GM10266 (cell line): ENCODE data around the gene COX17.

Source experiments
- DNase-seq: peaks from one replicate; pipeline ENCODE4 v3.0.0; 2012; ENCODE audit errors: extremely low spot score
- CTCF ChIP-seq: IDR thresholded peaks from 2 replicates; pipeline ENCODE4 v1.5.1; 2012; ENCODE audit warnings: mild to moderate bottlenecking, low read depth; ENCODE audit not compliant: control insufficient read depth, insufficient read depth; ENCODE audit errors: missing control alignments

COX17 gene

GRCh38 chr3:119635719-119636118, 41.5 kb downstream of the COX17 start:
- TF ChIP-seq CTCF = no peak
- DNase-seq = no peak

- TF ChIP-seq CTCF = no peak
These were observed 44.4 kb downstream of the COX17 start for GRCh38 chr3:119632829-119633228.

DNA sequence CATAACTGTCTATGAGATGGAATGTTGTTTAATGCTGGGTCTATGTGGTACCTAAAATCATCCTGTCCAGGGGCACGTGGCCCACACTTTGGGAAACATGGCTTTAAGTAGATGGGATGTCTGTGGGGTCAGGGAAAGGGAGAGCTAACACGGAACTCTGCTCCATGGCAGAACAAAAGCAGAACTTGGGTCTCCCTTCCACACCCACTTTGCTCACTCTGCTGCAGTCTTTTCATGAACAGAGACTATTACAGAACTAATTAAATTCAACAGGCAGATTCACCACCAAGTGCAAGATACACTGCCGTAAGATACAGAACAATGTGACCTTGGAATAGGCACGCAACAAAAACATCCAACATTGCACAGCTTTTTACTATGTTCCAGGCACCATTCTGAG, 45.0 kb downstream of the COX17 start:
- no peak for TF ChIP-seq CTCF
- DNase-seq = no peak

More at GRCh38 chr3:119632829-119633228, 44.4 kb downstream of the COX17 start:
- DNase-seq = no peak

DNA sequence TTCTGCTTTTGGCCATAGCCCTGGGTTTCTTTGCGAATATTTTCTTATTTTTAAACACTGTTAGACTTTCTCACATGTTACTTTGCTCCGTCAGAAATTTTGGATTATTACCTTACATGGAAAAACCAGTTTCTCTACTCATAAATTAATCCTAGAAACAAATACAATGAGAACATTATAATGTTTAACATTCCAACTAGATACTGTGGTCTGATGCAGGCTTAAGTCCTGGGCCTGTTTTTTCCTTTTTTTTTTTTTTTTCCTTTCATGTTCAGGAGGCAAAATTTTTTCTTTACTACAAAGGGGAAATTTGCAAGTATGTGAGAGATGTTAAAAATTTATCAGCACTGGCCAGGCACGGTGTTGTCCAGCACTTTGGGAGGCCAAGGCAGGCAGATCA, 45.7 kb downstream of the COX17 start:
- no peak for DNase-seq
- TF ChIP-seq CTCF = no peak

DNA sequence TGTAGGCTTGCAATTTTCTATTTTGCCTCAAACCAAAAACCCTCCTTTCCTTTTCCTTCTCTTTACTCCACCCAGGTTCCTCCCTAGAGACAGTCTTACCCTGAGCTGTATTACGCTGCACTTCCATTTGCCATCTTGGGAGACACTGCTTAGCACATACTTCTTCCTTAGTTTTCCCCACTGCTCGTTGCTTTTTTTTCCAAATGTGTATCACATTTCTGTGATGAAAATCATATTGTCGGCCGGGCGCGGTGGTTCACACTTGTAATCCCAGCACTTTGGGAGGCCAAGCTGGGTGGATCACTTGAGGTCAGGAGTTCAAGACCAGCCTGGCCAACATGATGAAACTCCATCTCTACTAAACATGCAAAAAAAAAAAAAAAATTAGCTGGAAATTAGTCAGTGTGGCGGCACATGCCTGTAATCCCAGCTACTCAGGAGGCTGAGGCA, 46.3 kb downstream of the COX17 start:
- no peak for TF ChIP-seq CTCF
- DNase-seq = no peak

DNA sequence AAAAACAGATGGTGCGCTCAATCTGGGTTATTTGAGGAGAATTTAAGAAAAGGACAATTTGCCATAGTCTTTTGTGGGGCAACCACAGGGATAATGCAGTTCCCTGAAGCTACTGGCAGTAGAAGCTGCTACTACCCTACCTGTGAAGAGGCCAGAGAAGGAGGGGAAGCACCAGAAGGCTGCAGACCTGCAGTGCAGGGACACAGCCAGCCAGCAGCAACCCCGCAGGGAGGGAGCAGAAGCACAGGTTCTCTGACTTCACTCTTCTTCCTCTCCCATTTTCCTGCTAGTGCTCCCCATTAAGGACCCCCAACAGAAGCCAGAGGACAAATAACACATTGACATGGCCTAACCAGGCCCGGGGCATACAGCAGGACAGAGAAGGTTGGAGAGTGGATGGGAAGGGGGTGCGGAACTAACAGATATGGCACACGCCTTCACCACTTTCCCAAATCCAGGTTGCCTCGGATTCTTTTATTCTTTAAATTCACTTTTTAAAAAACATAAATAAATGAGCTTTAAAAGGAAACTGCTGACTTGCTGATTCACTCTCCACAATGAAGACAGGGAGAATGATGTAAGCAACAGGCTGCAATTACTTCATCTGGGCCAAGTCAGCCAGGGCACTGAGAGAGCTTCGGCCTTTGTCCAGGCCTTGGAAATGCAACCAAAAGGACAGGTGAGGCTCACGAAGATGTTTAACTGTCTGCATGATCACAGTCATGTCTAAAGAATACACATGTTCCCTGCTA, 46.9 kb downstream of the COX17 start:
- no peak for DNase-seq
- no peak for TF ChIP-seq CTCF

DNA sequence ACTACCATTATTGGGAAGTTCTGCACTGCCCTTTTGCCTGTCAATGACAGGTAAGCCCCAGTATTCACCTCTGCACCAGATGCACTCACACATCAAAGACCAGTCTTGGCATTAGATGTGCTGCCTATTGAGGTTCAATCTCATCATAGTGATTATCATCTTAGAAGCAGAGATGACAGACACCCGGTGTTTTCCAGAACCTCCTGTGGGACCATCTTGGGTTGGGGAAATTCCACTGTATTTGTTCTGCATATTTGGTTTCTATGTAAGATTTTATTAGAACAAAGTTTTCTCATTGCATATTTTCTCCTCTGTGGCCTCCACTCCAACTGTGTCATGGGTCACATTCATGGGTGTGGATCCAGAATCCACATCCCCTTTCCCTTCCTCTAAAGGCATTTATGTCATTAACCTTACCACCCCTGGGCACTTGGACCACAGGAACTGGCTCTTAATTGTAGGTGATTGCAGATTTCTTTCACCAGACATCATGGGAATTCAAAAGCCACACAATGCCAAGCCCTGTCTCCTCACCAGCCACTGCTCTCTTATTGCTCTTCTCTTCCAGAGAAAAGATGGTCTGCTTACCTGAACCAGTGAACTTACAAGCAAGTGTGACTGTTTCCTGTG, 48.3 kb downstream of the COX17 start:
- no peak for TF ChIP-seq CTCF
- DNase-seq = peak; percentile 18
